ENCODE results near the gene PIWIL1. TPM values are rescaled to one million over a fixed set of nuclear protein-coding genes. Genes with fewer than 3 reads are reported as not detected.

PIWIL1 gene
- total RNA-seq, 1 donor from 2014 or later = not detected

DNA sequence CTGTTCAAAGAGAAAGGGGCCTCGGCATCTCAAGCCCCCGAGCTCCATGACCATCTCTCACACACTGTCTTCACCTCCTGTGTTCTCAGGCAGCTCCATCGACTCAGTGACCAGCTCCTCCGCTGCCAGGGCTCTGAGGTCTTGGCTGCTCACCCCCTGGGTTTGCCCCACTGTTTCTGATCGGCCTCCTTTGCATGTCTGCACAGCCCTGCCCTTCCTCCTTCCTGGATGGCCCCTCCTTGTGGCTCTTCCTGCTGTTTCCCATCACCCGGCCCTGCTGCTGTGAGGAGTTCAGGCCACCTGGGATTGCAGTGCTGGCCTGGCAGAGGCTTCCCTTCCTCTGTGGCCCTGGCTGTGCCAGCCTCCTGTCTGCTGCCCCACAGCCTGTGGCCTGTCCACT lies 38.1 kb upstream of the PIWIL1 start:
- Mint-ChIP-seq H3K9me3 (ENCODE audit: low read depth) (no peaks in the 10 kb centered on the region), H3K27ac (no peak overlapping the region), H3K36me3 (ENCODE audit: insufficient read depth) (no peaks in the 10 kb centered on the region), H3K27me3 (peaks cover 76% of the 10 kb centered on the region), H3K4me1 (ENCODE audit: low read depth) (no peaks in the 10 kb centered on the region), H3K4me3 (ENCODE audit: low read depth) (no peak overlapping the region)
- TF ChIP-seq, protein P1, sequence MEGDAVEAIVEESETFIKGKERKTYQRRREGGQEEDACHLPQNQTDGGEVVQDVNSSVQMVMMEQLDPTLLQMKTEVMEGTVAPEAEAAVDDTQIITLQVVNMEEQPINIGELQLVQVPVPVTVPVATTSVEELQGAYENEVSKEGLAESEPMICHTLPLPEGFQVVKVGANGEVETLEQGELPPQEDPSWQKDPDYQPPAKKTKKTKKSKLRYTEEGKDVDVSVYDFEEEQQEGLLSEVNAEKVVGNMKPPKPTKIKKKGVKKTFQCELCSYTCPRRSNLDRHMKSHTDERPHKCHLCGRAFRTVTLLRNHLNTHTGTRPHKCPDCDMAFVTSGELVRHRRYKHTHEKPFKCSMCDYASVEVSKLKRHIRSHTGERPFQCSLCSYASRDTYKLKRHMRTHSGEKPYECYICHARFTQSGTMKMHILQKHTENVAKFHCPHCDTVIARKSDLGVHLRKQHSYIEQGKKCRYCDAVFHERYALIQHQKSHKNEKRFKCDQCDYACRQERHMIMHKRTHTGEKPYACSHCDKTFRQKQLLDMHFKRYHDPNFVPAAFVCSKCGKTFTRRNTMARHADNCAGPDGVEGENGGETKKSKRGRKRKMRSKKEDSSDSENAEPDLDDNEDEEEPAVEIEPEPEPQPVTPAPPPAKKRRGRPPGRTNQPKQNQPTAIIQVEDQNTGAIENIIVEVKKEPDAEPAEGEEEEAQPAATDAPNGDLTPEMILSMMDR (IDR thresholded peaks at IDR 0.05; ENCODE audit: unreplicated experiment) = no peak
- DNase-seq (ENCODE audit: low spot score, unreplicated experiment) = no peak

DNA sequence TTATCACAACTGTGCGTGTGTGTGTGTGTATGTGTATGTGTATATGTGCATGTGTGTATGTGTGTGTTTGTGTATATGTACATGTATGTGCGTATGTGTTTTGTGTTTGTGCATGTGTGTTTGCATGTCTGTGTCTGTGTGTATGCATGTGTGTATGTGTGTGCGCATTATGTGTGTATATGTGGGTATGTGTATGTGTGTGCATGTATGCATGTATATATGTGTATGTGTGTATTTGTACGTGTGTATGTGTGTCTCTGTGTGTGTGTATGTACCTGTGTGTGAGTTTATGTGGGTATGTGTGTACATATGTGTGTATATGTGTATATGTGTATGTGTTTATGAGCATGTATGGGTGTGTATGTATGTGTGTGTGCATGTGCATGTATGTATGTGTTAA lies 37.6 kb upstream of the PIWIL1 start:
- Mint-ChIP-seq H3K27me3 (peaks cover 72% of the 10 kb centered on the region), H3K9me3 (ENCODE audit: low read depth) (no peaks in the 10 kb centered on the region), H3K4me1 (ENCODE audit: low read depth) (no peaks in the 10 kb centered on the region), H3K4me3 (ENCODE audit: low read depth) (no peak overlapping the region), H3K27ac (no peak overlapping the region), H3K36me3 (ENCODE audit: insufficient read depth) (no peaks in the 10 kb centered on the region)
- DNase-seq (ENCODE audit: low spot score, unreplicated experiment) = no peak
- TF ChIP-seq, protein P1 (IDR thresholded peaks at IDR 0.05; ENCODE audit: unreplicated experiment) = no peak

DNA sequence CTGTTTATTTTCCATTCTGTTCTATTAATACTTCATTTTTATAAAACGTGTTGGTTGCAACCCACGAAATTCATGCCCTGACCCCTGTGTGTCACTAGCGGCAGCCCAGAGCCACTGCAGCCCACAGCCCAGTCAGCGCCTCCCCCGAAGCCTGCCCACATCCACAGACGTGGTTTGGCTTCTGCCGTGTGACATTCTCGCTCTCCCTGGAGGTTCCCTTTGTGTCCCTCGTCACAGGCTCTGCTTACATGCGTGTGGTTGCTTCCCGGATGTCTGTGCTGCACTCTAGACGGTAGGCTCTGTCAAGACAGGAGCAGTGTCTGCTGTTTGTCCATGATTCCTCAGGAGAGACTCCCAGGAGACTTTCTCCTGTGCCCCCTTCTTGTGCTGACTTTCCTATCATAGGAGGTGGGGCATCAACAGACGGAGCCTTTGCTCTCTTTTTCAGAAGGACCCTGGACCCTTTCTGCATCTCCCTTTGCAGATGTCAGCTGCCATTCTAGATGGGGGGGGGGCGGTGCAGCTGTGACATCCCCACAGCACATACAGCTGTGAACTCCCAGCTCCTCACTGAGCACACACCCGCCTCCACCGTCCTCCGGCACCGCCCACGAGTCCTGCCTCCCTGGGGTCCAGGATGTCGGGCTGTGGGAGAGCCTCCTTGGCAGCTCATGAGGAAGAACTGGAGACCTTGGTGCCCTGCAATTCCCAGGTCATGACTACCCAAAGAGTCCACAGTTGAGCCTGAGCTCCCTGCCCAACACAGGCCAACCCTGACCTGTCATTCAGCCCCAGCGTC lies 36.8 kb upstream of the PIWIL1 start:
- TF ChIP-seq, protein P1 (IDR thresholded peaks at IDR 0.05; ENCODE audit: unreplicated experiment) = no peak
- H3K9me3 Mint-ChIP-seq (ENCODE audit: low read depth) = no peaks in the 10 kb centered on the region
- no peaks in the 10 kb centered on the region for H3K36me3 Mint-ChIP-seq (ENCODE audit: insufficient read depth)
- no peak overlapping the region for H3K27ac Mint-ChIP-seq
- no peak for DNase-seq (ENCODE audit: low spot score, unreplicated experiment)
- no peak overlapping the region for H3K4me3 Mint-ChIP-seq (ENCODE audit: low read depth)
- no peaks in the 10 kb centered on the region for H3K4me1 Mint-ChIP-seq (ENCODE audit: low read depth)
- H3K27me3 Mint-ChIP-seq = peaks cover 69% of the 10 kb centered on the region

DNA sequence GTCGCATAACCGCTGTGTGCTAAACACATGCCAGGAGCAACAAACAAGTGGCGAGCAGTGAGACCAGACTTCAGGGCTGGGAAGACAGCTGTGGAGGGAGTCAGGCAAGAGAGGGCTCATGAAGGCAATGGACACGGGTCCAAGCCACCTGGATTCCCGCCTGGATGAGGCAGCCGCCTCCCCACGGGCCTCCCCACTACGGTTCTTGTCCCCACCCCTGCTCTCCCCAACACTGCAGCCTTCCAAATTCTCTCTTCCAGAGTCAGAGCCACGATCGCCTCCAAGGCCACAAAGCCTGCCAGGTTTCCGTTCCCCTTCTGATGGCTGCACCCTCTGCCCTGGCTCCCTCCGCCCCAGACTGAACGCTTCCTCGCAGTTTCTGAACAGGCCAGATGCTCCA lies 36.1 kb upstream of the PIWIL1 start:
- H3K36me3 Mint-ChIP-seq (ENCODE audit: insufficient read depth) = no peaks in the 10 kb centered on the region
- TF ChIP-seq, protein P1 (IDR thresholded peaks at IDR 0.05; ENCODE audit: unreplicated experiment) = no peak
- H3K27me3 Mint-ChIP-seq = peaks cover 66% of the 10 kb centered on the region
- H3K4me1 Mint-ChIP-seq (ENCODE audit: low read depth) = no peaks in the 10 kb centered on the region
- H3K4me3 Mint-ChIP-seq (ENCODE audit: low read depth) = no peak overlapping the region
- DNase-seq (ENCODE audit: low spot score, unreplicated experiment) = no peak
- H3K27ac Mint-ChIP-seq = no peak overlapping the region
- no peaks in the 10 kb centered on the region for H3K9me3 Mint-ChIP-seq (ENCODE audit: low read depth)

DNA sequence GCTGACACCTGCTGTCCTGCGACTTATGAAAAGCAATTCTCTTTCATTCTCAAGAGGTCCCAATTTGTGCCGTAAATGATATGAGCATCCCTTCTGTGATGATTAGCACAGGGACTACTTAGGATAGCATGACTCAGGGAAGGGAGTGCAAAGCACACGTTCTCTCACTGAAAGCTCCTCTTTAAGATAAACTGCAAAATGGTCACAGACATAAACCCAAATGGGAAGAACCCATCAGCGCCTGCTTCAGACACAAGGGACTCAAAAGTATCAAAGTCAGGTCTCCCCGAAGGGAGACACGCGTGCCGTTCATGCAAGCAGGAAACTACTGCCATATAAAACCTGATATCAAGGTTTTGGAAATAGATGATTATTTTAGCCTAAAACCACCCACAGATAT lies 33.9 kb upstream of the PIWIL1 start:
- H3K9me3 Mint-ChIP-seq (ENCODE audit: low read depth) = no peaks in the 10 kb centered on the region
- no peaks in the 10 kb centered on the region for H3K36me3 Mint-ChIP-seq (ENCODE audit: insufficient read depth)
- H3K27me3 Mint-ChIP-seq = peaks cover 71% of the 10 kb centered on the region
- no peak for DNase-seq (ENCODE audit: low spot score, unreplicated experiment)
- H3K4me1 Mint-ChIP-seq (ENCODE audit: low read depth) = no peaks in the 10 kb centered on the region
- H3K4me3 Mint-ChIP-seq (ENCODE audit: low read depth) = no peak overlapping the region
- no peak overlapping the region for H3K27ac Mint-ChIP-seq
- TF ChIP-seq, protein P1 (IDR thresholded peaks at IDR 0.05; ENCODE audit: unreplicated experiment) = no peak

Measured in progenitor cell of endocrine pancreas (in vitro differentiated cells).